ENCODE data around the gene ZNF438.

Gene ZNF438

GRCh38 chr10:30993155-30993554 is 38.5 kb downstream of the ZNF438 start:
- Histone ChIP-seq H3K27ac (peak overlapping the region; percentile 22 to 34), H3K4me1 (peaks cover 0 to 38% (median 16%) of the 10 kb centered on the region in 4 donors), H3K4me3 (no peak overlapping the region), H3K27me3 (no peaks in the 10 kb centered on the region), H3K36me3 (no peaks in the 10 kb centered on the region), H3K9me3 (no peaks in the 10 kb centered on the region)
- intact Hi-C loops (cut with DNase I; ENCODE audit: low total_unique reads) = no loop called here
- no peak for DNase-seq
- no peak for TF ChIP-seq CTCF (IDR thresholded peaks at IDR 0.05)

GRCh38 chr10:30992681-30993080 is 39.0 kb downstream of the ZNF438 start:
- intact Hi-C loops (cut with DNase I; ENCODE audit: low total_unique reads) = no loop called here
- no peak for TF ChIP-seq CTCF (IDR thresholded peaks at IDR 0.05)
- peaks cover 0 to 38% (median 16%) of the 10 kb centered on the region in 4 donors for H3K4me1 ChIP-seq
- H3K4me3 ChIP-seq = no peak overlapping the region
- H3K27ac ChIP-seq = peak overlapping the region; percentile 22 to 34
- H3K27me3 ChIP-seq = no peaks in the 10 kb centered on the region
- no peaks in the 10 kb centered on the region for H3K36me3 ChIP-seq
- DNase-seq = no peak
- no peaks in the 10 kb centered on the region for H3K9me3 ChIP-seq

GRCh38 chr10:30991647-30992011 is 40.0 kb downstream of the ZNF438 start:
- H3K27ac ChIP-seq = peak overlapping the region; percentile 22 to 31
- no peaks in the 10 kb centered on the region for H3K9me3 ChIP-seq
- TF ChIP-seq CTCF (IDR thresholded peaks at IDR 0.05) = no peak
- no peak overlapping the region for H3K4me3 ChIP-seq
- no peak for DNase-seq
- no peaks in the 10 kb centered on the region for H3K36me3 ChIP-seq
- intact Hi-C loops (cut with DNase I; ENCODE audit: low total_unique reads) = no loop called here
- H3K4me1 ChIP-seq = peaks cover 0 to 38% (median 16%) of the 10 kb centered on the region in 4 donors
- H3K27me3 ChIP-seq = no peaks in the 10 kb centered on the region

- no peaks in the 10 kb centered on the region for H3K27me3 ChIP-seq
- intact Hi-C loops (cut with DNase I; ENCODE audit: low total_unique reads) = no loop called here
- peaks cover 0 to 41% (median 16%) of the 10 kb centered on the region in 4 donors for H3K4me1 ChIP-seq
- H3K4me3 ChIP-seq = no peak overlapping the region
- no peaks in the 10 kb centered on the region for H3K36me3 ChIP-seq
- H3K9me3 ChIP-seq = no peaks in the 10 kb centered on the region
- no peak for TF ChIP-seq CTCF (IDR thresholded peaks at IDR 0.05)
- no peak for DNase-seq
- H3K27ac ChIP-seq = peak overlapping the region; percentile 22 to 31
Observed at GRCh38 chr10:30990971-30991646, 40.6 kb downstream of the ZNF438 start.

- DNase-seq = no peak
- Histone ChIP-seq H3K27me3 (no peaks in the 10 kb centered on the region), H3K36me3 (no peaks in the 10 kb centered on the region), H3K4me3 (no peak overlapping the region), H3K4me1 (peaks cover 0 to 49% (median 16%) of the 10 kb centered on the region in 4 donors), H3K27ac (peak overlapping the region in 1 of 2 donors; percentile 17), H3K9me3 (no peaks in the 10 kb centered on the region)
- no peak for TF ChIP-seq CTCF (IDR thresholded peaks at IDR 0.05)
- intact Hi-C loops (cut with DNase I; ENCODE audit: low total_unique reads) = no loop called here
Observed at GRCh38 chr10:30990351-30990750, 41.3 kb downstream of the ZNF438 start.
